Colonic mucosa (tissue), 4 donors: ENCODE measurements around the gene USP37. TPM values are rescaled to one million over a fixed set of nuclear protein-coding genes. Genes with fewer than 3 reads are reported as not detected.

ENCODE experiments used
- DNase-seq: peaks from one replicate; pipeline ENCODE4 v3.0.0-alpha.2; 2020
- H3K27ac ChIP-seq: fragments of 200-600 bp; one replicate; pipeline ENCODE4 v1.8.0; 2021
- H3K27me3 ChIP-seq: fragments of 200-600 bp; one replicate; pipeline ENCODE4 v1.8.0; 2021
- H3K36me3 ChIP-seq: fragments of 200-600 bp; one replicate; pipeline ENCODE4 v1.8.0; 2021
- H3K4me1 ChIP-seq: fragments of 200-600 bp; one replicate; pipeline ENCODE4 v1.8.0; 2021; ENCODE audit warnings: mild to moderate bottlenecking
- H3K4me3 ChIP-seq: fragments of 200-600 bp; one replicate; pipeline ENCODE4 v1.8.0; 2021
- H3K9ac ChIP-seq, 2 donors: one replicate each; pipeline ENCODE4 v1.7.0; 2013; ENCODE audit warnings: control low read depth in 2 of 2, low read depth in 2 of 2, low read length in 2 of 2
- H3K9me3 ChIP-seq: fragments of 200-600 bp; one replicate; pipeline ENCODE4 v1.8.0; 2021
- CTCF ChIP-seq: fragments of 200-600 bp; IDR thresholded peaks from one replicate; pipeline ENCODE4 v1.8.0; 2022; ENCODE audit warnings: antibody characterized with exemption, mild to moderate bottlenecking
- intact Hi-C: fragments of 100-400 bp; cut with DNase I; formaldehyde crosslinking; loops from one replicate; pipeline ENCODE4 v1.14.1; 2022
- total RNA-seq, 2 donors: library from RNA; stranded (reverse); fragmentation: NEBNext Ultra II Directional in 1 of 2; extraction: Animal tissue kit (Norgen Biotek cat#: 25700) in 1 of 2; gene quantifications; one replicate each; pipeline ENCODE4 v1.2.1, GENCODE V29; 2021
- donor health status: healthy.
- donor health status: DM: no; HTN: no; CAD: no.
- donor health status: DM: no; HTN: no; CAD: no.

The USP37 gene
- 10 to 100 TPM; 13.1 to 13.4 TPM for total RNA-seq

- TF ChIP-seq CTCF: no peak
- Histone ChIP-seq H3K36me3 (no peaks in the 10 kb centered on the region), H3K27ac (peak within 1 kb of the TSS; percentile 79), H3K4me3 (peak within 1 kb of the TSS; percentile 63), H3K9ac (peak within 1 kb of the TSS; percentile 80 to 90), H3K27me3 (no peaks in the 10 kb centered on the region), H3K4me1 (peaks cover 3% of the 10 kb centered on the region), H3K9me3 (no peaks in the 10 kb centered on the region)
- DNase-seq: peak; percentile 100
- intact Hi-C loops: no loop called here
Observed at GRCh38 chr2:218568190-218569037, at the start of gene USP37, which contains the start of gene CNOT9. USP37 (minus strand) TSS chr2:218568351; CDS start chr2:218558653, 9,698 bp downstream. CNOT9 (plus strand) TSS chr2:218568839; CDS start chr2:218568955, 116 bp downstream.

GRCh38 chr2:218615868-218616315 is 47.7 kb upstream of the USP37 start:
- TF ChIP-seq CTCF: no peak
- Histone ChIP-seq H3K4me1 (no peaks in the 10 kb centered on the region), H3K9me3 (no peaks in the 10 kb centered on the region), H3K27ac (no peak overlapping the region), H3K27me3 (no peaks in the 10 kb centered on the region), H3K9ac (no peak overlapping the region), H3K4me3 (no peak overlapping the region), H3K36me3 (no peaks in the 10 kb centered on the region)
- intact Hi-C loops: no loop called here
- DNase-seq: peak; percentile 35

- no peaks in the 10 kb centered on the region for H3K36me3 ChIP-seq
- H3K4me1 ChIP-seq: no peaks in the 10 kb centered on the region
- intact Hi-C loops: no loop called here
- no peaks in the 10 kb centered on the region for H3K27me3 ChIP-seq
- no peak within 1 kb of the TSS for H3K4me3 ChIP-seq
- TF ChIP-seq CTCF: no peak
- H3K27ac ChIP-seq: no peak within 1 kb of the TSS
- no peak within 1 kb of the TSS for H3K9ac ChIP-seq
- peak; percentile 21 for DNase-seq
- H3K9me3 ChIP-seq: no peaks in the 10 kb centered on the region
Observed at GRCh38 chr2:218607436-218608115, 39.4 kb upstream of the USP37 start, which contains the start of gene PLCD4. PLCD4 (plus strand) TSS chr2:218607899; CDS start chr2:218615740, 7,841 bp downstream.

- Histone ChIP-seq H3K4me1 (no peaks in the 10 kb centered on the region), H3K4me3 (no peak overlapping the region), H3K36me3 (no peaks in the 10 kb centered on the region), H3K27me3 (no peaks in the 10 kb centered on the region), H3K9me3 (no peaks in the 10 kb centered on the region), H3K27ac (no peak overlapping the region), H3K9ac (no peak overlapping the region)
- no peak for TF ChIP-seq CTCF
- DNase-seq: no peak
- intact Hi-C loops: no loop called here
Observed at GRCh38 chr2:218605432-218605831, 37.3 kb upstream of the USP37 start.

GRCh38 chr2:218585541-218585940 is 17.4 kb upstream of the USP37 start:
- no peaks in the 10 kb centered on the region for H3K9me3 ChIP-seq
- no peak overlapping the region for H3K9ac ChIP-seq
- no peaks in the 10 kb centered on the region for H3K27me3 ChIP-seq
- no peak overlapping the region for H3K27ac ChIP-seq
- no peaks in the 10 kb centered on the region for H3K4me1 ChIP-seq
- intact Hi-C loops: no loop called here
- H3K4me3 ChIP-seq: no peak overlapping the region
- DNase-seq: no peak
- H3K36me3 ChIP-seq: peaks cover 18% of the 10 kb centered on the region
- no peak for TF ChIP-seq CTCF
